Measurements from ENCODE around the gene PDE3B. TPM values are rescaled to one million over a fixed set of nuclear protein-coding genes. Genes with fewer than 3 reads are reported as not detected.
"Not testable (repeated sequence)": the region's sequence is repeated elsewhere in the genome, so short reads cannot be mapped to it uniquely, and the experiment has no call there.

The PDE3B gene
- polyA plus RNA-seq, 1 of the 3 experiments (the other 2 are of a cell fraction) = 0.26 TPM

DNA sequence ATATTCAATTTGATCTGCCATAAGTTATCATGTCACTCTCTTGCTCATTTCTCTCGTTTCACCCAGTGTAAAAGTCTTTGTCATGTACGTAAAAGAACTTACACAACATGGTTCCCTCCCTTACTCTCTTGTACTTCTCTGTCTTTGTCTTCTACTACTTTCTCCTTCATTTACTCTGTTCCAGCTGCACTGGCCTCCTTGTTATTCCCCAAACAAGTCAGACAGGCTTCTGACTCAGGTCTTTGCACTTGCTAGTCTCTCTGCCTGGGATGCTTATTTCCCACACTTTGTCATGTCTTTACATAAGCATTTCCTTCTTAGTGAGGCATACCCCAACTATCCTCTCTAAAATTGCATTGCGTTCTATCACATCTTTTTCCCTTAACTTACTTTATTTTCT is 131.1 kb downstream of the PDE3B start:
- Histone ChIP-seq H3K4me3 (ENCODE audit: low read depth in 2 of 2, low read length in 1 of 2) (no peak overlapping the region), H3K36me3 (replicated peaks in 1 of 2; ENCODE audit: control insufficient read depth in 1 of 2, insufficient read depth in 2 of 2, low read length in 1 of 2) (no peaks in the 10 kb centered on the region), H3F3A (replicated peaks; ENCODE audit: insufficient read depth) (no peaks in the 10 kb centered on the region), H3K9ac (no peak overlapping the region), H4K20me1 (ENCODE audit: insufficient read depth) (no peaks in the 10 kb centered on the region), H3K4me2 (no peak overlapping the region), H3K79me2 (ENCODE audit: insufficient read depth) (no peaks in the 10 kb centered on the region), H3K4me1 (ENCODE audit: control insufficient read depth in 1 of 2, insufficient read depth in 2 of 2, low read depth in 1 of 2, low read length in 1 of 2) (no peaks in the 10 kb centered on the region; a peak in 1 of 4 replicates), H3K27ac (ENCODE audit: low read depth in 2 of 2, low read length in 1 of 2) (no peak overlapping the region), H3K27me3 (ENCODE audit: insufficient read depth) (no peaks in the 10 kb centered on the region), H3K9me3 (no peaks in the 10 kb centered on the region), H2AFZ (ENCODE audit: low read depth) (no peak overlapping the region), H3K9me2 (no peaks in the 10 kb centered on the region)
- WGBS (ENCODE audit: low lambda C conversion rate) = 71% methylated on average over 3 of the region's 3 CpGs
- no peak for TF ChIP-seq POLR2AphosphoS5 (IDR thresholded peaks at IDR 0.05; ENCODE audit: low read depth, low read length)
- CTCF ChIA-PET = interaction anchor here (1.0 to 2.2 kb wide), 2 partner anchors 10 to 15 kb away, joined by 3 to 6 read pairs; no protein-coding TSS in a partner anchor
- POLR2A ChIA-PET = no interaction called here
- DNase-seq = no peak

DNA sequence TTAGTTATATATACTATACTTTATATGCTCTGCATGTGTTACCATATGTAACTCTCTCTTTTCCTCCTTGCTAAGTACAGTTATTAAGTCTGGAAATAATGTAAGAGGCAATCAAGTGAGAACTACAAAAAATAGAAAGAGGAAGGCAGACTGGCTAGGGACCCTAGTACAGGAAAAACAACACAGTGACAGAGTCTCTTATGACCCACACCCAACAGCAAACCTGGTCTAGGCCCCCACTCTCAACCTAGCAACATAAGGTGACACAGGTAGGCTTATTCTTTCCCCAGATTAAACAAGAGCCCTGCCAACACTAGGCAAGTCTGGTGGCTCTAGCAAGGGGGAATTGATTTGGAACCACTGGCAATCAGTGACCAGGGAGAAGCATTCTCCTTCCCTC is 132.3 kb downstream of the PDE3B start:
- no peak overlapping the region for H3K4me3 ChIP-seq (ENCODE audit: low read depth in 2 of 2, low read length in 1 of 2)
- H3K4me1 ChIP-seq (ENCODE audit: control insufficient read depth in 1 of 2, insufficient read depth in 2 of 2, low read depth in 1 of 2, low read length in 1 of 2) = no peaks in the 10 kb centered on the region; a peak in 1 of 4 replicates
- POLR2A ChIA-PET = no interaction called here
- H3K9ac ChIP-seq = no peak overlapping the region
- no peaks in the 10 kb centered on the region for H3K27me3 ChIP-seq (ENCODE audit: insufficient read depth)
- DNase-seq = no peak
- no peaks in the 10 kb centered on the region for H3F3A ChIP-seq (replicated peaks; ENCODE audit: insufficient read depth)
- no peaks in the 10 kb centered on the region for H3K9me3 ChIP-seq
- H2AFZ ChIP-seq (ENCODE audit: low read depth) = no peak overlapping the region
- no peaks in the 10 kb centered on the region for H3K79me2 ChIP-seq (ENCODE audit: insufficient read depth)
- H3K4me2 ChIP-seq = no peak overlapping the region
- no peaks in the 10 kb centered on the region for H3K9me2 ChIP-seq
- H3K36me3 ChIP-seq (replicated peaks in 1 of 2; ENCODE audit: control insufficient read depth in 1 of 2, insufficient read depth in 2 of 2, low read length in 1 of 2) = no peaks in the 10 kb centered on the region
- H4K20me1 ChIP-seq (ENCODE audit: insufficient read depth) = no peaks in the 10 kb centered on the region
- CTCF ChIA-PET = no interaction called here
- H3K27ac ChIP-seq (ENCODE audit: low read depth in 2 of 2, low read length in 1 of 2) = no peak overlapping the region
- TF ChIP-seq SMC3 (IDR thresholded peaks at IDR 0.05; ENCODE audit: low read depth, low read length) (no peak), REST (IDR thresholded peaks at IDR 0.05; ENCODE audit: low read depth, low read length) (no peak), USF2 (IDR thresholded peaks at IDR 0.05; ENCODE audit: borderline replicate concordance, low read depth, low read length) (no peak), FOXJ3 (CRISPR knock-in tag; IDR thresholded peaks at IDR 0.05) (no peak), ELF1 (IDR thresholded peaks at IDR 0.05) (no peak), JUND (IDR thresholded peaks at IDR 0.05) (no peak), NFIC (IDR thresholded peaks at IDR 0.05; ENCODE audit: borderline replicate concordance) (no peak), POLR2AphosphoS5 (IDR thresholded peaks at IDR 0.05; ENCODE audit: low read depth, low read length) (no peak), NRF1 (IDR thresholded peaks at IDR 0.05; ENCODE audit: low read depth, low read length) (no peak)
- TF ChIP-seq, protein P1, sequence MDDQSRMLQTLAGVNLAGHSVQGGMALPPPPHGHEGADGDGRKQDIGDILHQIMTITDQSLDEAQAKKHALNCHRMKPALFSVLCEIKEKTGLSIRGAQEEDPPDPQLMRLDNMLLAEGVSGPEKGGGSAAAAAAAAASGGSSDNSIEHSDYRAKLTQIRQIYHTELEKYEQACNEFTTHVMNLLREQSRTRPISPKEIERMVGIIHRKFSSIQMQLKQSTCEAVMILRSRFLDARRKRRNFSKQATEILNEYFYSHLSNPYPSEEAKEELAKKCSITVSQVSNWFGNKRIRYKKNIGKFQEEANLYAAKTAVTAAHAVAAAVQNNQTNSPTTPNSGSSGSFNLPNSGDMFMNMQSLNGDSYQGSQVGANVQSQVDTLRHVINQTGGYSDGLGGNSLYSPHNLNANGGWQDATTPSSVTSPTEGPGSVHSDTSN (IDR thresholded peaks at IDR 0.05) = no peak

- CTCF ChIA-PET = interaction anchor here (1.1 to 1.5 kb wide), 2 partner anchors 130 to 297 kb away, joined by 3 to 4 read pairs; no protein-coding TSS in a partner anchor
These were observed 134.9 kb downstream of the PDE3B start for GRCh38 chr11:14778460-14778859.

More at GRCh38 chr11:14778460-14778859, 134.9 kb downstream of the PDE3B start:
- WGBS (ENCODE audit: low lambda C conversion rate) = 92% methylated on average over 6 of the region's 8 CpGs
- H3K27me3 ChIP-seq (ENCODE audit: insufficient read depth); H3F3A ChIP-seq (replicated peaks; ENCODE audit: insufficient read depth); H3K79me2 ChIP-seq (ENCODE audit: insufficient read depth); H3K9ac ChIP-seq; H3K4me2 ChIP-seq; H3K4me3 ChIP-seq (ENCODE audit: low read depth in 2 of 2, low read length in 1 of 2); H3K4me1 ChIP-seq (ENCODE audit: control insufficient read depth in 1 of 2, insufficient read depth in 2 of 2, low read depth in 1 of 2, low read length in 1 of 2); DNase-seq; H3K9me3 ChIP-seq; H3K36me3 ChIP-seq (replicated peaks in 1 of 2; ENCODE audit: control insufficient read depth in 1 of 2, insufficient read depth in 2 of 2, low read length in 1 of 2); H4K20me1 ChIP-seq (ENCODE audit: insufficient read depth); H3K27ac ChIP-seq (ENCODE audit: low read depth in 2 of 2, low read length in 1 of 2); POLR2A ChIA-PET; H3K9me2 ChIP-seq; H2AFZ ChIP-seq (ENCODE audit: low read depth): not testable (repeated sequence)

Data from SK-N-SH (cell line).